HEK293 (cell line): ENCODE results near the gene NUDT22.

ENCODE experiments used
- ATF2 ChIP-seq: fragments of 450-650 bp; formaldehyde crosslinking; IDR thresholded peaks from 2 replicates; pipeline ENCODE4 v1.5.1; 2016; ENCODE audit warnings: missing biosample characterization, missing genetic modification characterization, low read depth
- BCL11A ChIP-seq: fragments of 450-650 bp; formaldehyde crosslinking; IDR thresholded peaks from 2 replicates; pipeline ENCODE4 v1.5.1; 2016; ENCODE audit warnings: low read depth, missing biosample characterization, missing genetic modification characterization
- FEZF1 ChIP-seq: fragments of 450-650 bp; formaldehyde crosslinking; IDR thresholded peaks from 2 replicates; pipeline ENCODE4 v1.5.1; 2016; ENCODE audit warnings: missing biosample characterization, missing genetic modification characterization
- KLF16 ChIP-seq: fragments of 450-650 bp; formaldehyde crosslinking; IDR thresholded peaks from 2 replicates; pipeline ENCODE4 v1.5.1; 2017; ENCODE audit warnings: missing biosample characterization, missing genetic modification characterization
- SETDB1 ChIP-seq: IDR thresholded peaks from one replicate; pipeline ENCODE4 v1.6.1; 2017; ENCODE audit warnings: mild to moderate bottlenecking, low read length, moderate library complexity, mixed read lengths; ENCODE audit not compliant: insufficient read length
- SP3 ChIP-seq: fragments of 450-650 bp; formaldehyde crosslinking; IDR thresholded peaks from 2 replicates; pipeline ENCODE4 v1.5.1; 2016; ENCODE audit warnings: missing biosample characterization, missing genetic modification characterization
- TCF7L2 ChIP-seq: IDR thresholded peaks from 2 replicates; pipeline ENCODE4 v1.6.1; 2011; ENCODE audit warnings: low read depth, mild to moderate bottlenecking, inconsistent platforms, low read length, moderate library complexity, borderline replicate concordance
- ZBTB10 ChIP-seq: fragments of 450-650 bp; formaldehyde crosslinking; IDR thresholded peaks from 2 replicates; pipeline ENCODE4 v1.5.1; 2016; ENCODE audit warnings: missing biosample characterization, missing genetic modification characterization
- ZFHX2 ChIP-seq: fragments of 450-650 bp; formaldehyde crosslinking; conservative IDR thresholded peaks from 2 replicates; pipeline ENCODE4 v1.5.1; 2016; ENCODE audit warnings: missing biosample characterization, missing genetic modification characterization
- ZIC2 ChIP-seq: fragments of 450-650 bp; formaldehyde crosslinking; IDR thresholded peaks from 2 replicates; pipeline ENCODE4 v1.5.1; 2016; ENCODE audit warnings: missing biosample characterization, missing genetic modification characterization
- ZNF138 ChIP-seq: fragments of 450-650 bp; formaldehyde crosslinking; IDR thresholded peaks from 2 replicates; pipeline ENCODE4 v1.5.1; 2016; ENCODE audit warnings: missing biosample characterization, missing genetic modification characterization, borderline replicate concordance
- ZNF148 ChIP-seq: fragments of 450-650 bp; formaldehyde crosslinking; IDR thresholded peaks from 2 replicates; pipeline ENCODE4 v1.5.0; 2017; ENCODE audit warnings: missing biosample characterization, missing genetic modification characterization, borderline replicate concordance
- ZNF16 ChIP-seq: fragments of 450-650 bp; formaldehyde crosslinking; IDR thresholded peaks from 2 replicates; pipeline ENCODE4 v1.5.1; 2016; ENCODE audit warnings: low read depth, missing biosample characterization, missing genetic modification characterization
- ZNF18 ChIP-seq: fragments of 450-650 bp; formaldehyde crosslinking; IDR thresholded peaks from 2 replicates; pipeline ENCODE4 v1.5.1; 2016; ENCODE audit warnings: missing biosample characterization, missing genetic modification characterization
- ZNF211 ChIP-seq: fragments of 450-650 bp; formaldehyde crosslinking; IDR thresholded peaks from 2 replicates; pipeline ENCODE4 v1.5.1; 2016; ENCODE audit warnings: low read depth, missing biosample characterization, missing genetic modification characterization
- ZNF24 ChIP-seq: fragments of 450-650 bp; formaldehyde crosslinking; IDR thresholded peaks from 2 replicates; pipeline ENCODE4 v1.5.1; 2016; ENCODE audit warnings: missing biosample characterization, missing genetic modification characterization
- ZNF26 ChIP-seq: fragments of 450-650 bp; formaldehyde crosslinking; IDR thresholded peaks from 2 replicates; pipeline ENCODE4 v1.5.1; 2016; ENCODE audit warnings: missing biosample characterization, missing genetic modification characterization
- ZNF280C ChIP-seq: fragments of 450-650 bp; formaldehyde crosslinking; IDR thresholded peaks from 2 replicates; pipeline ENCODE4 v1.5.1; 2016; ENCODE audit warnings: missing biosample characterization, missing genetic modification characterization
- ZNF335 ChIP-seq: fragments of 450-650 bp; formaldehyde crosslinking; conservative IDR thresholded peaks from 2 replicates; pipeline ENCODE4 v1.5.1; 2016; ENCODE audit warnings: missing biosample characterization, missing genetic modification characterization
- ZNF404 ChIP-seq: fragments of 450-650 bp; formaldehyde crosslinking; IDR thresholded peaks from 2 replicates; pipeline ENCODE4 v1.5.1; 2017; ENCODE audit warnings: missing biosample characterization, missing genetic modification characterization
- ZNF423 ChIP-seq: fragments of 450-650 bp; formaldehyde crosslinking; IDR thresholded peaks from 2 replicates; pipeline ENCODE4 v1.5.1; 2016; ENCODE audit warnings: missing biosample characterization, missing genetic modification characterization
- ZNF501 ChIP-seq: fragments of 450-650 bp; formaldehyde crosslinking; IDR thresholded peaks from 2 replicates; pipeline ENCODE4 v1.5.1; 2016; ENCODE audit warnings: missing biosample characterization, missing genetic modification characterization
- ZNF521 ChIP-seq: fragments of 450-650 bp; formaldehyde crosslinking; IDR thresholded peaks from 2 replicates; pipeline ENCODE4 v1.5.1; 2017; ENCODE audit warnings: missing biosample characterization, mild to moderate bottlenecking, missing genetic modification characterization
- ZNF600 ChIP-seq: fragments of 450-650 bp; formaldehyde crosslinking; IDR thresholded peaks from 2 replicates; pipeline ENCODE4 v1.5.1; 2016; ENCODE audit warnings: missing biosample characterization, missing genetic modification characterization
- ZNF623 ChIP-seq: fragments of 450-650 bp; formaldehyde crosslinking; IDR thresholded peaks from 2 replicates; pipeline ENCODE4 v1.5.1; 2016; ENCODE audit warnings: missing biosample characterization, missing genetic modification characterization
- ZSCAN4 ChIP-seq: fragments of 450-650 bp; formaldehyde crosslinking; IDR thresholded peaks from 2 replicates; pipeline ENCODE4 v1.5.1; 2017; ENCODE audit warnings: missing biosample characterization, missing genetic modification characterization

NUDT22 gene

GRCh38 chr11:64251016-64251752, 25.1 kb downstream of the NUDT22 start, which contains the start of gene PLCB3 (continued):
- no peak for TF ChIP-seq ZNF138 (tag by site-specific recombination)
- TF ChIP-seq ZNF148 (tag by site-specific recombination) = no peak
- TF ChIP-seq ZNF16 = no peak
- peak; percentile 42; the same call in 1 of the 2 replicates for TF ChIP-seq ZNF423 (tag by site-specific recombination)
- peak; percentile 88 for TF ChIP-seq ZNF335 (tag by site-specific recombination)
- no peak for TF ChIP-seq KLF16 (tag by site-specific recombination)
- TF ChIP-seq FEZF1 (tag by site-specific recombination) = no peak
- no peak for TF ChIP-seq BCL11A (tag by site-specific recombination)
- TF ChIP-seq ZNF18 (tag by site-specific recombination) = no peak
- 0 out of 2 replicates have a peak, but pooled peaks have one; percentile 21 for TF ChIP-seq ZNF501 (tag by site-specific recombination)
- no peak for TF ChIP-seq ZSCAN4 (tag by site-specific recombination)
- no peak for TF ChIP-seq TCF7L2
- TF ChIP-seq ZBTB10 = peak; percentile 58; the same call in 1 of the 2 replicates
- TF ChIP-seq SETDB1 = no peak
- peak; percentile 18; the same call in 1 of the 2 replicates for TF ChIP-seq ZNF24
- TF ChIP-seq ZNF521 (tag by site-specific recombination) = no peak
- no peak for TF ChIP-seq ZNF26
- TF ChIP-seq ZNF211 = no peak
- peak; percentile 46; the same call in 1 of the 2 replicates for TF ChIP-seq ZFHX2 (tag by site-specific recombination)
- no peak for TF ChIP-seq ZNF404 (tag by site-specific recombination)
- TF ChIP-seq SP3 (tag by site-specific recombination) = peak; percentile 60
- no peak for TF ChIP-seq ATF2 (tag by site-specific recombination)
- no peak for TF ChIP-seq ZNF280C (tag by site-specific recombination)
- no peak for TF ChIP-seq ZNF623 (tag by site-specific recombination)
- TF ChIP-seq ZIC2 (tag by site-specific recombination) = 0 out of 2 replicates have a peak, but pooled peaks have one; percentile 3
- 0 out of 2 replicates have a peak, but pooled peaks have one; percentile 11 for TF ChIP-seq ZNF600 (tag by site-specific recombination)
